Trophoblast cell (in vitro differentiated cells and primary cell): Measurements from ENCODE around the gene MBD3. TPM values are rescaled to one million over a fixed set of nuclear protein-coding genes. Genes with fewer than 3 reads are reported as not detected.
"Not testable (repeated sequence)": the region's sequence is repeated elsewhere in the genome, so short reads cannot be mapped to it uniquely, and the experiment has no call there.

Experiments used
- DNase-seq, 2 donors: peaks; one replicate each; pipeline ENCODE4 v3.0.0-alpha.2; 2016
- H2AFZ ChIP-seq: 2 replicates; pipeline ENCODE4 v1.6.1; 2013; ENCODE audit warnings: low read length, moderate library complexity, mild to moderate bottlenecking; ENCODE audit not compliant: insufficient read depth, poor library complexity
- H2AK5ac ChIP-seq: 2 replicates; pipeline ENCODE4 v1.6.1; 2013; ENCODE audit warnings: mild to moderate bottlenecking, low read length
- H2BK120ac ChIP-seq: 2 replicates; pipeline ENCODE4 v1.6.1; 2013; ENCODE audit warnings: low read length, mild to moderate bottlenecking, moderate library complexity; ENCODE audit not compliant: insufficient read depth, poor library complexity
- H2BK12ac ChIP-seq: 2 replicates; pipeline ENCODE4 v1.6.1; 2013; ENCODE audit warnings: mild to moderate bottlenecking, low read length, moderate library complexity
- H2BK5ac ChIP-seq: 2 replicates; pipeline ENCODE4 v1.6.1; 2013; ENCODE audit warnings: low read length, low read depth, moderate library complexity, mild to moderate bottlenecking; ENCODE audit not compliant: poor library complexity
- H3K14ac ChIP-seq: 2 replicates; pipeline ENCODE4 v1.6.1; 2013; ENCODE audit warnings: mild to moderate bottlenecking, low read length
- H3K18ac ChIP-seq: 2 replicates; pipeline ENCODE4 v1.6.1; 2013; ENCODE audit warnings: mild to moderate bottlenecking, low read length
- H3K23ac ChIP-seq: 2 replicates; pipeline ENCODE4 v1.6.1; 2013; ENCODE audit warnings: low read length
- H3K27ac ChIP-seq: 2 replicates; pipeline ENCODE4 v1.5.1; 2013; ENCODE audit warnings: low read depth, mild to moderate bottlenecking, inconsistent platforms, low read length, moderate library complexity
- H3K27me3 ChIP-seq: 2 replicates; pipeline ENCODE4 v1.6.1; 2013; ENCODE audit warnings: inconsistent platforms, mild to moderate bottlenecking, low read length, moderate library complexity; ENCODE audit not compliant: insufficient read depth
- H3K36me3 ChIP-seq, 2 experiments: 1 replicate in 1 of 2; 2 replicates in 1 of 2; pipeline ENCODE4 v1.6.1; 2013; ENCODE audit warnings: low read length in 2 of 2, mild to moderate bottlenecking in 2 of 2, moderate library complexity in 1 of 2; ENCODE audit not compliant: insufficient read depth in 2 of 2, control insufficient read depth in 1 of 2
- H3K4ac ChIP-seq: 2 replicates; pipeline ENCODE4 v1.6.1; 2013; ENCODE audit warnings: low read depth, mild to moderate bottlenecking, low read length, moderate library complexity
- H3K4me1 ChIP-seq, 2 experiments: 1 replicate in 1 of 2; 2 replicates in 1 of 2; pipeline ENCODE4 v1.6.1; 2013; ENCODE audit warnings: low read length in 2 of 2, mild to moderate bottlenecking in 2 of 2, moderate library complexity in 1 of 2; ENCODE audit not compliant: insufficient read depth in 2 of 2, control insufficient read depth in 1 of 2
- H3K4me2 ChIP-seq: 2 replicates; pipeline ENCODE4 v1.6.1; 2013; ENCODE audit warnings: inconsistent platforms, mild to moderate bottlenecking, low read length, moderate library complexity
- H3K4me3 ChIP-seq: 2 replicates; pipeline ENCODE4 v1.5.1; 2013; ENCODE audit warnings: mild to moderate bottlenecking, low read depth, low read length, inconsistent platforms
- H3K79me1 ChIP-seq: one replicate; pipeline ENCODE4 v1.6.1; 2013; ENCODE audit warnings: low read length
- H3K79me2 ChIP-seq: 2 replicates; pipeline ENCODE4 v1.6.1; 2013; ENCODE audit warnings: low read length, mild to moderate bottlenecking; ENCODE audit not compliant: control insufficient read depth, insufficient read depth, poor library complexity
- H3K9ac ChIP-seq: 2 replicates; pipeline ENCODE4 v1.6.1; 2013; ENCODE audit warnings: mild to moderate bottlenecking, low read length
- H3K9me3 ChIP-seq: 2 replicates; pipeline ENCODE4 v1.6.1; 2013; ENCODE audit warnings: low read depth, mild to moderate bottlenecking, control low read depth, inconsistent platforms, low read length; ENCODE audit not compliant: insufficient read depth
- H4K12ac ChIP-seq: 2 replicates; pipeline ENCODE4 v1.6.1; 2013; ENCODE audit warnings: low read depth, mild to moderate bottlenecking, low read length, moderate library complexity
- H4K8ac ChIP-seq: 2 replicates; pipeline ENCODE4 v1.6.1; 2013; ENCODE audit warnings: low read depth, mild to moderate bottlenecking, low read length, moderate library complexity
- H4K91ac ChIP-seq: one replicate; pipeline ENCODE4 v1.6.1; 2013; ENCODE audit warnings: low read depth, mild to moderate bottlenecking, low read length, moderate library complexity
- WGBS: extraction: QIAGEN DNeasy Blood & Tissue Kit; methylation state at CpG from one replicate; pipeline ENCODE4 v1.1.7; 2013; ENCODE audit warnings: missing lambda C conversion rate; ENCODE audit not compliant: insufficient read length, insufficient coverage; ENCODE audit errors: extremely low coverage; 5-methylcytosine and 5-hydroxymethylcytosine counted together
- polyA plus RNA-seq: library from polyadenylated mRNA; stranded (reverse); fragments of 200-250 nt; gene quantifications from 2 replicates; pipeline ENCODE4 v1.2.3, GENCODE V29; 2013

Gene MBD3
- 98.4 and 103 TPM in 2 replicates for polyA plus RNA-seq

- peak within 1 kb of the TSS; percentile 98 for H2BK120ac ChIP-seq
- no CpG with 5 or more reads among the region's 68 CpGs for WGBS
- peak; percentile 97 for DNase-seq
- peak within 1 kb of the TSS; percentile 100 for H4K91ac ChIP-seq
- peaks cover 24% of the 10 kb centered on the region for H3K79me2 ChIP-seq
- peak within 1 kb of the TSS; percentile 80 for H3K4me3 ChIP-seq
- peak within 1 kb of the TSS; percentile 94 for H3K9ac ChIP-seq
- H2BK5ac ChIP-seq, result peak within 1 kb of the TSS; percentile 95
- H2AFZ ChIP-seq, result peak within 1 kb of the TSS; percentile 93
- H3K14ac ChIP-seq, result peak within 1 kb of the TSS; percentile 99
- H3K4me2 ChIP-seq, result peak within 1 kb of the TSS; percentile 86
- H2AK5ac ChIP-seq, result peak within 1 kb of the TSS; percentile 94
- peak within 1 kb of the TSS; percentile 99 for H3K4ac ChIP-seq
- H3K27me3 ChIP-seq, result no peaks in the 10 kb centered on the region
- H3K27ac ChIP-seq, result peak within 1 kb of the TSS; percentile 99
- H4K8ac ChIP-seq, result peak within 1 kb of the TSS; percentile 98
- peaks cover 10 to 14% of the 10 kb centered on the region in 2 experiments for H3K4me1 ChIP-seq
- H4K12ac ChIP-seq, result peak within 1 kb of the TSS; percentile 99
- H3K36me3 ChIP-seq, result peaks cover 20 to 24% of the 10 kb centered on the region in 2 experiments
- no peak within 1 kb of the TSS for H2BK12ac ChIP-seq
- H3K18ac ChIP-seq, result peak within 1 kb of the TSS; percentile 98
- no peak within 1 kb of the TSS for H3K23ac ChIP-seq
- peaks cover 23% of the 10 kb centered on the region for H3K79me1 ChIP-seq
- no peaks in the 10 kb centered on the region for H3K9me3 ChIP-seq
Observed at GRCh38 chr19:1592755-1593500, at the start of gene MBD3. TSS of gene MBD3 (minus strand) at chr19:1592865. CDS start at chr19:1592631, 234 bp downstream.

GRCh38 chr19:1640893-1641448 is 48.3 kb upstream of the MBD3 start:
- not testable (repeated sequence) for H3K4me3 ChIP-seq, H3K4me2 ChIP-seq, H3K23ac ChIP-seq, H3K79me2 ChIP-seq, H2BK12ac ChIP-seq, H3K4ac ChIP-seq, H4K91ac ChIP-seq, H4K8ac ChIP-seq, H2BK5ac ChIP-seq, H3K79me1 ChIP-seq, H3K4me1 ChIP-seq, H3K9me3 ChIP-seq, H4K12ac ChIP-seq, H3K9ac ChIP-seq, H2AFZ ChIP-seq, H2AK5ac ChIP-seq, H3K14ac ChIP-seq, DNase-seq, H3K27ac ChIP-seq, H3K18ac ChIP-seq, H2BK120ac ChIP-seq, H3K27me3 ChIP-seq
- H3K36me3 ChIP-seq, result peaks cover 71 to 80% of the 10 kb centered on the region in 2 experiments
- no CpG with 5 or more reads among the region's 10 CpGs for WGBS

- H3K79me2 ChIP-seq, result no peaks in the 10 kb centered on the region
- no peak overlapping the region for H2AK5ac ChIP-seq
- H3K23ac ChIP-seq, result no peak overlapping the region
- H2AFZ ChIP-seq, result no peak overlapping the region
- H3K4me2 ChIP-seq, result no peak overlapping the region
- H3K36me3 ChIP-seq, result peaks cover 71 to 80% of the 10 kb centered on the region in 2 experiments
- H3K4ac ChIP-seq, result no peak overlapping the region
- no peak overlapping the region for H3K14ac ChIP-seq
- no peaks in the 10 kb centered on the region for H3K27me3 ChIP-seq
- H3K9ac ChIP-seq, result no peak overlapping the region
- H2BK5ac ChIP-seq, result no peak overlapping the region
- no peaks in the 10 kb centered on the region for H3K4me1 ChIP-seq
- H4K8ac ChIP-seq, result no peak overlapping the region
- H4K91ac ChIP-seq, result no peak overlapping the region
- no peak overlapping the region for H2BK120ac ChIP-seq
- peaks cover 7% of the 10 kb centered on the region for H3K9me3 ChIP-seq
- no peak overlapping the region for H3K27ac ChIP-seq
- no peak overlapping the region for H3K4me3 ChIP-seq
- DNase-seq, result no peak
- peak overlapping the region; percentile 12 for H3K18ac ChIP-seq
- H3K79me1 ChIP-seq, result no peaks in the 10 kb centered on the region
- H2BK12ac ChIP-seq, result no peak overlapping the region
- no peak overlapping the region for H4K12ac ChIP-seq
- no CpG with 5 or more reads among the region's 34 CpGs for WGBS
Observed at GRCh38 chr19:1636325-1637236, 43.9 kb upstream of the MBD3 start.

GRCh38 chr19:1634938-1635243 is 42.2 kb upstream of the MBD3 start:
- Histone ChIP-seq H2AK5ac (no peak overlapping the region), H3K4ac (no peak overlapping the region), H3K14ac (no peak overlapping the region), H3K9me3 (peaks cover 10% of the 10 kb centered on the region), H4K12ac (no peak overlapping the region), H3K36me3 (peaks cover 80 to 90% of the 10 kb centered on the region in 2 experiments), H3K9ac (no peak overlapping the region), H4K91ac (no peak overlapping the region), H3K79me2 (no peaks in the 10 kb centered on the region), H3K27me3 (no peaks in the 10 kb centered on the region), H3K4me1 (no peaks in the 10 kb centered on the region), H3K27ac (no peak overlapping the region), H3K18ac (no peak overlapping the region), H2BK5ac (no peak overlapping the region), H3K79me1 (no peaks in the 10 kb centered on the region), H3K4me2 (no peak overlapping the region), H3K4me3 (no peak overlapping the region), H2BK12ac (no peak overlapping the region), H4K8ac (no peak overlapping the region), H3K23ac (no peak overlapping the region), H2BK120ac (no peak overlapping the region), H2AFZ (no peak overlapping the region)
- no CpG with 5 or more reads among the region's 5 CpGs for WGBS
- DNase-seq, result no peak
